ENCODE data around the gene MAP4K4. TPM values are rescaled to one million over a fixed set of nuclear protein-coding genes. Genes with fewer than 3 reads are reported as not detected.

MAP4K4 gene
- total RNA-seq, 1 experiment from 2014 or later = 132 TPM

DNA sequence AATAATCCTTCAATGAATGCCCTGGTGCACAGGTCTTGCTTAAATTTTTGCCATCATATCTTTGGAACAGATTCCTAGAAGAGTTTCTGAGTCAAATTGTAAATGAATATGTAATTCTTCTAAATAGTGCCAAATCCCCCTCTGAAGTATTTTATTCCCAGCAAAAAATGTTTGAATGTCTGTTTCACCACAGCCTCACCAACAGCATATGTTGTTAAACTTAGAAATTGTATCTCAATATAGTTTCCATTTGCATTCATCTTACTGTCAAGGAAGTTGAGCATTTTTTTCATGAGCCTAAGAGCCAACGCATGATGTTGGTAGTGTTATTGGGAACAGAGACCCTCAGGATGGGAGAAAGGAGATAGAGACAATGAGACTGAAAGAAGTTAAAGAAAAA is 207.4 kb downstream of the MAP4K4 start:
- Histone ChIP-seq H3K27me3 (ENCODE audit: insufficient read depth, low read length) (no peaks in the 10 kb centered on the region), H3K23ac (ENCODE audit: insufficient read length, low read depth, low read length) (no peak overlapping the region), H3K18ac (ENCODE audit: insufficient read length, low read depth, low read length) (no peak overlapping the region), H3K14ac (ENCODE audit: insufficient read depth, low read length) (no peak overlapping the region), H4K8ac (replicated peaks; ENCODE audit: insufficient read length, low read depth, low read length) (no peak overlapping the region), H2BK12ac (ENCODE audit: insufficient read length, low read depth, low read length) (no peak overlapping the region), H3K9ac (ENCODE audit: extremely low read depth, insufficient read length, low read length) (no peak overlapping the region), H2AK5ac (ENCODE audit: insufficient read length, low read length) (no peak overlapping the region), H2AFZ (ENCODE audit: low read length) (no peak overlapping the region), H3K4me1 (ENCODE audit: insufficient read depth, low read length) (no peaks in the 10 kb centered on the region), H3K79me2 (ENCODE audit: insufficient read depth, low read length) (no peaks in the 10 kb centered on the region), H4K5ac (ENCODE audit: insufficient read length, low read depth, low read length) (no peak overlapping the region), H3K56ac (ENCODE audit: insufficient read length, low read depth, low read length) (no peak overlapping the region), H2BK20ac (ENCODE audit: low read depth, low read length, poor library complexity, severe bottlenecking) (no peak overlapping the region), H3K23me2 (ENCODE audit: insufficient read length, low read depth, low read length, poor library complexity, severe bottlenecking) (no peaks in the 10 kb centered on the region), H4K20me1 (ENCODE audit: control insufficient read depth, insufficient read depth, insufficient read length) (no peaks in the 10 kb centered on the region), H2BK5ac (ENCODE audit: insufficient read length, low read length) (no peak overlapping the region), H3K4me2 (ENCODE audit: insufficient read depth, insufficient read length, low read length) (no peak overlapping the region), H3T11ph (ENCODE audit: low read length) (no peak overlapping the region), H4K91ac (ENCODE audit: insufficient read length, low read depth, low read length) (no peak overlapping the region), H2BK120ac (ENCODE audit: low read depth, low read length, poor library complexity, severe bottlenecking) (no peak overlapping the region), H3K9me3 (ENCODE audit: control insufficient read depth, low read depth, low read length) (peaks cover 10% of the 10 kb centered on the region), H3K79me1 (ENCODE audit: insufficient read depth, low read depth, low read length, poor library complexity, severe bottlenecking) (no peaks in the 10 kb centered on the region), H2BK15ac (ENCODE audit: low read depth, low read length) (no peak overlapping the region), H3K4ac (ENCODE audit: low read depth, low read length) (no peak overlapping the region), H3K27ac (ENCODE audit: insufficient read length, low read depth, low read length) (no peak overlapping the region)
- Mint-ChIP-seq H3K27me3 (ENCODE audit: low read depth) (no peaks in the 10 kb centered on the region; the same call in 1 of the 2 replicates), H3K36me3 (ENCODE audit: insufficient read depth in 1 of 3, low read depth in 3 of 3) (peaks cover 15 to 30% (median 30%) of the 10 kb centered on the region in 3 experiments), H3K9me3 (peaks cover 23 to 52% of the 10 kb centered on the region in 2 experiments), H3K27ac (no peak overlapping the region), H3K4me3 (no peak overlapping the region), H3K4me1 (peaks cover 0 to 10% of the 10 kb centered on the region in 2 experiments; a peak in 2 of 4 replicates)
- TF ChIP-seq, protein P1, sequence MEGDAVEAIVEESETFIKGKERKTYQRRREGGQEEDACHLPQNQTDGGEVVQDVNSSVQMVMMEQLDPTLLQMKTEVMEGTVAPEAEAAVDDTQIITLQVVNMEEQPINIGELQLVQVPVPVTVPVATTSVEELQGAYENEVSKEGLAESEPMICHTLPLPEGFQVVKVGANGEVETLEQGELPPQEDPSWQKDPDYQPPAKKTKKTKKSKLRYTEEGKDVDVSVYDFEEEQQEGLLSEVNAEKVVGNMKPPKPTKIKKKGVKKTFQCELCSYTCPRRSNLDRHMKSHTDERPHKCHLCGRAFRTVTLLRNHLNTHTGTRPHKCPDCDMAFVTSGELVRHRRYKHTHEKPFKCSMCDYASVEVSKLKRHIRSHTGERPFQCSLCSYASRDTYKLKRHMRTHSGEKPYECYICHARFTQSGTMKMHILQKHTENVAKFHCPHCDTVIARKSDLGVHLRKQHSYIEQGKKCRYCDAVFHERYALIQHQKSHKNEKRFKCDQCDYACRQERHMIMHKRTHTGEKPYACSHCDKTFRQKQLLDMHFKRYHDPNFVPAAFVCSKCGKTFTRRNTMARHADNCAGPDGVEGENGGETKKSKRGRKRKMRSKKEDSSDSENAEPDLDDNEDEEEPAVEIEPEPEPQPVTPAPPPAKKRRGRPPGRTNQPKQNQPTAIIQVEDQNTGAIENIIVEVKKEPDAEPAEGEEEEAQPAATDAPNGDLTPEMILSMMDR (conservative IDR thresholded peaks at IDR 0.05) = no peak
- no CpG with 5 or more reads among the region's 1 CpG for whole genome bisulfite sequencing (ENCODE audit: extremely low coverage, insufficient read length, low lambda C conversion rate)
- DNase-seq = no peak

Data from H9 (cell line).